H9 (cell line): ENCODE measurements around the gene TMCC1. TPM values are rescaled to one million over a fixed set of nuclear protein-coding genes. Genes with fewer than 3 reads are reported as not detected.

ENCODE experiments used
- DNase-seq: peaks from one replicate; pipeline ENCODE4 v3.0.0-alpha.2; 2017
- H2AFZ ChIP-seq: one replicate; pipeline ENCODE4 v1.6.1; 2013; ENCODE audit warnings: mild to moderate bottlenecking, low read length, control low read depth, moderate library complexity
- H2AK5ac ChIP-seq: 2 replicates; pipeline ENCODE4 v1.6.1; 2013; ENCODE audit warnings: low read length, control low read depth, mixed read lengths; ENCODE audit not compliant: insufficient read length
- H2BK120ac ChIP-seq: one replicate; pipeline ENCODE4 v1.6.1; 2013; ENCODE audit warnings: low read depth, mild to moderate bottlenecking, low read length, control low read depth, inconsistent platforms; ENCODE audit not compliant: poor library complexity, severe bottlenecking
- H2BK12ac ChIP-seq: 2 replicates; pipeline ENCODE4 v1.6.1; 2013; ENCODE audit warnings: low read length, control low read depth, mixed read lengths, low read depth; ENCODE audit not compliant: insufficient read length
- H2BK15ac ChIP-seq: 2 replicates; pipeline ENCODE4 v1.6.1; 2013; ENCODE audit warnings: low read depth, low read length, control low read depth
- H2BK20ac ChIP-seq: one replicate; pipeline ENCODE4 v1.6.1; 2013; ENCODE audit warnings: low read depth, mild to moderate bottlenecking, low read length, control low read depth, inconsistent platforms; ENCODE audit not compliant: poor library complexity, severe bottlenecking
- H2BK5ac ChIP-seq: 2 replicates; pipeline ENCODE4 v1.6.1; 2013; ENCODE audit warnings: low read length, control low read depth, mixed read lengths; ENCODE audit not compliant: insufficient read length
- H3K14ac ChIP-seq: 2 replicates; pipeline ENCODE4 v1.6.1; 2013; ENCODE audit warnings: low read length, control low read depth; ENCODE audit not compliant: insufficient read depth
- H3K18ac ChIP-seq: 2 replicates; pipeline ENCODE4 v1.6.1; 2013; ENCODE audit warnings: low read depth, mild to moderate bottlenecking, mixed read lengths, low read length, control low read depth; ENCODE audit not compliant: insufficient read length
- H3K23ac ChIP-seq: 2 replicates; pipeline ENCODE4 v1.6.1; 2013; ENCODE audit warnings: low read length, control low read depth, mixed read lengths, low read depth; ENCODE audit not compliant: insufficient read length
- H3K23me2 ChIP-seq: 2 replicates; pipeline ENCODE4 v1.6.1; 2013; ENCODE audit warnings: low read depth, mild to moderate bottlenecking, mixed read lengths, low read length, control low read depth; ENCODE audit not compliant: insufficient read length, poor library complexity, severe bottlenecking
- H3K27ac ChIP-seq: 2 replicates; pipeline ENCODE4 v1.5.1; 2013; ENCODE audit warnings: low read length, control low read depth, mixed read lengths, low read depth; ENCODE audit not compliant: insufficient read length
- H3K27me3 ChIP-seq: 2 replicates; pipeline ENCODE4 v1.6.1; 2013; ENCODE audit warnings: low read length, control low read depth, inconsistent platforms; ENCODE audit not compliant: insufficient read depth
- H3K4ac ChIP-seq: 2 replicates; pipeline ENCODE4 v1.6.1; 2013; ENCODE audit warnings: low read depth, mild to moderate bottlenecking, control low read depth, inconsistent platforms, low read length, moderate library complexity
- H3K4me1 ChIP-seq: 2 replicates; pipeline ENCODE4 v1.6.1; 2013; ENCODE audit warnings: low read length, control low read depth, inconsistent platforms; ENCODE audit not compliant: insufficient read depth
- H3K4me2 ChIP-seq: 2 replicates; pipeline ENCODE4 v1.6.1; 2013; ENCODE audit warnings: low read length, control low read depth, mixed read lengths; ENCODE audit not compliant: insufficient read length, insufficient read depth
- H3K56ac ChIP-seq: 2 replicates; pipeline ENCODE4 v1.6.1; 2013; ENCODE audit warnings: low read depth, mild to moderate bottlenecking, mixed read lengths, low read length, control low read depth; ENCODE audit not compliant: insufficient read length
- H3K79me1 ChIP-seq: 2 replicates; pipeline ENCODE4 v1.6.1; 2013; ENCODE audit warnings: low read depth, mild to moderate bottlenecking, moderate library complexity, low read length, control low read depth, inconsistent platforms; ENCODE audit not compliant: insufficient read depth, poor library complexity, severe bottlenecking
- H3K79me2 ChIP-seq: 2 replicates; pipeline ENCODE4 v1.6.1; 2013; ENCODE audit warnings: low read length, control low read depth, inconsistent platforms; ENCODE audit not compliant: insufficient read depth
- H3K9ac ChIP-seq: 2 replicates; pipeline ENCODE4 v1.6.1; 2013; ENCODE audit warnings: low read length, control low read depth, mixed read lengths; ENCODE audit not compliant: insufficient read length; ENCODE audit errors: extremely low read depth
- H3K9me3 ChIP-seq: one replicate; pipeline ENCODE4 v1.6.1; 2013; ENCODE audit warnings: low read depth, low read length, inconsistent platforms; ENCODE audit not compliant: control insufficient read depth
- H3T11ph ChIP-seq: one replicate; pipeline ENCODE4 v1.6.1; 2013; ENCODE audit warnings: mild to moderate bottlenecking, low read length, control low read depth, inconsistent platforms
- H4K20me1 ChIP-seq: one replicate; pipeline ENCODE4 v1.6.1; 2013; ENCODE audit not compliant: control insufficient read depth, insufficient read length, insufficient read depth
- H4K5ac ChIP-seq: 2 replicates; pipeline ENCODE4 v1.6.1; 2013; ENCODE audit warnings: low read depth, mild to moderate bottlenecking, mixed read lengths, low read length, control low read depth; ENCODE audit not compliant: insufficient read length
- H4K8ac ChIP-seq: replicated peaks from 2 replicates; pipeline ENCODE4 v1.6.1; 2013; ENCODE audit warnings: low read length, control low read depth, mixed read lengths, low read depth; ENCODE audit not compliant: insufficient read length
- H4K91ac ChIP-seq: 2 replicates; pipeline ENCODE4 v1.6.1; 2013; ENCODE audit warnings: low read depth, mild to moderate bottlenecking, moderate library complexity, mixed read lengths, low read length, control low read depth; ENCODE audit not compliant: insufficient read length
- H3K27ac Mint-ChIP-seq, 3 experiments: 2 replicates in 2 of 3; 3 replicates in 1 of 3; pipeline ENCODE4 v1.8.0; 2020 to 2021; ENCODE audit warnings: mixed read lengths in 3 of 3, mild to moderate bottlenecking in 1 of 3, moderate library complexity in 1 of 3
- H3K27me3 Mint-ChIP-seq: 2 replicates; pipeline ENCODE4 v1.8.0; 2021; ENCODE audit warnings: low read depth, mild to moderate bottlenecking, moderate library complexity, mixed read lengths
- H3K36me3 Mint-ChIP-seq, 3 experiments: 2 replicates in 2 of 3; 3 replicates in 1 of 3; pipeline ENCODE4 v1.8.0; 2020 to 2021; ENCODE audit warnings: low read depth in 3 of 3, mixed read lengths in 3 of 3; ENCODE audit not compliant: insufficient read depth in 1 of 3
- H3K4me1 Mint-ChIP-seq, 2 experiments: 2 replicates each; pipeline ENCODE4 v1.8.0; 2020; ENCODE audit warnings: mixed read lengths in 2 of 2
- H3K4me3 Mint-ChIP-seq, 2 experiments: 2 replicates in 1 of 2; 3 replicates in 1 of 2; pipeline ENCODE4 v1.8.0; 2020 to 2021; ENCODE audit warnings: mild to moderate bottlenecking in 2 of 2, mixed read lengths in 2 of 2, moderate library complexity in 1 of 2
- H3K9me3 Mint-ChIP-seq, 2 experiments: 2 replicates in 1 of 2; 3 replicates in 1 of 2; pipeline ENCODE4 v1.8.0; 2020; ENCODE audit warnings: mild to moderate bottlenecking in 2 of 2, mixed read lengths in 2 of 2, moderate library complexity in 1 of 2
- WGBS: extraction: QIAGEN DNeasy Blood & Tissue Kit; methylation state at CpG from one replicate; pipeline ENCODE4 v1.1.7; 2013; ENCODE audit warnings: missing lambda C conversion rate, low lambda C conversion rate, mixed read lengths; ENCODE audit not compliant: insufficient read length; ENCODE audit errors: extremely low coverage; 5-methylcytosine and 5-hydroxymethylcytosine counted together
- total RNA-seq: library from RNA; stranded (reverse); gene quantifications from 2 replicates; pipeline ENCODE4 v1.2.1, GENCODE V29; 2021
- TF ChIP-seq, protein P1 (sequence below): fragments of 200-600 bp; sonication (generic); conservative IDR thresholded peaks from 3 replicates; pipeline ENCODE4 v1.8.0; 2021; ENCODE audit warnings: antibody characterized with exemption, mild to moderate bottlenecking

The TMCC1 gene
- total RNA-seq, 1 experiment from 2014 or later: 24.4 TPM

DNA sequence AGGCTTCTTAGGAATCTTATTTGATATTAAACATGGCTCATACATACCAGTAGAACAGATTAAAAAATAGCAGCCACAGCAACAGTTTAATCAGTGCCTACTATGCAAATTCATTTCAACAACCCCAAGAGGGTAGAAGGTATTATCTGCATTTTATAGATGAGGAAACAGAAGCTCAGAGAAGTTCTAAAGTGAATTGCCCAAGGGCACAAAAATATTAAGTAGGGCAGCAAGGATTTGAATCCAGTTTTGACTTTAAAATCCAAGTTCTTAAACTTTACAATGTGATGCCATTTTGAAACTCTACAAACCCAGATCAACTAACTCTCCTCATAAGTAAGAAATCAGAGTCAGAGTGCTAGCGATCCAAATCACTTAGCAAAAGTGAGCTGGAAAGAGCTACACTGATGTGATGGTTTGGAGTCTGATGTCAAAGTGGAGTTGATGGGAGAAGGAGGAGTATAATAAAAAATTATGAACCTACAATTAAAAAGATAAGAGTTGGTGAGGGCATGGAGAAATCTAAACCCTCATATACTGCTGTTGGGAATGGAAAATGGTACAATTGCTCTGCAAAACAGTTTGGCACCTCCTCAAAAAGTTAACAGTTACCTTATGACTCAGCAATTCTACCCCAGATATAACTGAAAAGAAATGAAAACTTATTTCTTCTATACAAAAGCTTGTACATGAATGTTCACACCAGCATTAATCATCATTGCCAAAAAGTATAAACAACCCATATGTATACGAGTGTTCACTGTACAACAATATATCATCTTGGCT lies 236.1 kb downstream of the TMCC1 start:
- no peaks in the 10 kb centered on the region for H3K27me3 Mint-ChIP-seq
- Histone ChIP-seq H2BK12ac (no peak overlapping the region), H4K20me1 (no peaks in the 10 kb centered on the region), H3K18ac (no peak overlapping the region), H2BK15ac (no peak overlapping the region), H4K8ac (no peak overlapping the region), H3K23ac (no peak overlapping the region), H3K27me3 (no peaks in the 10 kb centered on the region), H2AFZ (no peak overlapping the region), H3K79me2 (no peaks in the 10 kb centered on the region), H3K79me1 (no peaks in the 10 kb centered on the region), H4K91ac (no peak overlapping the region), H3T11ph (no peak overlapping the region), H2AK5ac (no peak overlapping the region), H2BK5ac (no peak overlapping the region), H3K23me2 (no peaks in the 10 kb centered on the region), H3K9me3 (no peaks in the 10 kb centered on the region), H3K4me2 (no peak overlapping the region), H3K56ac (no peak overlapping the region), H3K4me1 (no peaks in the 10 kb centered on the region; the same call in 1 of the 2 replicates), H3K9ac (no peak overlapping the region), H2BK20ac (no peak overlapping the region), H3K14ac (no peak overlapping the region), H3K4ac (no peak overlapping the region), H2BK120ac (no peak overlapping the region), H3K27ac (no peak overlapping the region), H4K5ac (no peak overlapping the region)
- TF ChIP-seq, protein P1, sequence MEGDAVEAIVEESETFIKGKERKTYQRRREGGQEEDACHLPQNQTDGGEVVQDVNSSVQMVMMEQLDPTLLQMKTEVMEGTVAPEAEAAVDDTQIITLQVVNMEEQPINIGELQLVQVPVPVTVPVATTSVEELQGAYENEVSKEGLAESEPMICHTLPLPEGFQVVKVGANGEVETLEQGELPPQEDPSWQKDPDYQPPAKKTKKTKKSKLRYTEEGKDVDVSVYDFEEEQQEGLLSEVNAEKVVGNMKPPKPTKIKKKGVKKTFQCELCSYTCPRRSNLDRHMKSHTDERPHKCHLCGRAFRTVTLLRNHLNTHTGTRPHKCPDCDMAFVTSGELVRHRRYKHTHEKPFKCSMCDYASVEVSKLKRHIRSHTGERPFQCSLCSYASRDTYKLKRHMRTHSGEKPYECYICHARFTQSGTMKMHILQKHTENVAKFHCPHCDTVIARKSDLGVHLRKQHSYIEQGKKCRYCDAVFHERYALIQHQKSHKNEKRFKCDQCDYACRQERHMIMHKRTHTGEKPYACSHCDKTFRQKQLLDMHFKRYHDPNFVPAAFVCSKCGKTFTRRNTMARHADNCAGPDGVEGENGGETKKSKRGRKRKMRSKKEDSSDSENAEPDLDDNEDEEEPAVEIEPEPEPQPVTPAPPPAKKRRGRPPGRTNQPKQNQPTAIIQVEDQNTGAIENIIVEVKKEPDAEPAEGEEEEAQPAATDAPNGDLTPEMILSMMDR: no peak
- no peak for DNase-seq
- no CpG with 5 or more reads among the region's 2 CpGs for WGBS
- H3K9me3 Mint-ChIP-seq: no peaks in the 10 kb centered on the region
- H3K4me3 Mint-ChIP-seq: peak overlapping the region in 1 of 2 experiments; percentile 11; a peak in 2 of 5 replicates
- H3K4me1 Mint-ChIP-seq: peaks cover 20 to 25% of the 10 kb centered on the region in 2 experiments
- peak overlapping the region in 1 of 3 experiments; percentile 78; a peak in 2 of 7 replicates for H3K27ac Mint-ChIP-seq
- H3K36me3 Mint-ChIP-seq: peaks cover 2 to 8% (median 8%) of the 10 kb centered on the region in 3 experiments; a peak in 5 of 7 replicates
